Endodermal cell (in vitro differentiated cells): ENCODE data around the gene ENTR1. TPM values are rescaled to one million over a fixed set of nuclear protein-coding genes. Genes with fewer than 3 reads are reported as not detected.

ENCODE experiments used
- DNase-seq: peaks from one replicate; pipeline ENCODE4 v3.0.0-alpha.2; 2017
- H3K27ac ChIP-seq: 2 replicates; pipeline ENCODE4 v1.5.1; 2013; ENCODE audit warnings: mild to moderate bottlenecking, low read depth, low read length, moderate library complexity
- H3K27me3 ChIP-seq: 2 replicates; pipeline ENCODE4 v1.6.1; 2013; ENCODE audit warnings: mild to moderate bottlenecking, low read length, moderate library complexity; ENCODE audit not compliant: insufficient read depth, control insufficient read depth, poor library complexity, severe bottlenecking
- H3K36me3 ChIP-seq: 2 replicates; pipeline ENCODE4 v1.7.0; 2013; ENCODE audit warnings: mild to moderate bottlenecking, low read length, moderate library complexity; ENCODE audit not compliant: control insufficient read depth, insufficient read depth
- H3K4me1 ChIP-seq: one replicate; pipeline ENCODE4 v1.7.0; 2013; ENCODE audit warnings: low read length; ENCODE audit not compliant: control insufficient read depth, insufficient read depth
- H3K4me3 ChIP-seq: 2 replicates; pipeline ENCODE4 v1.5.1; 2013; ENCODE audit warnings: mild to moderate bottlenecking, low read length, moderate library complexity
- H3K9ac ChIP-seq: 2 replicates; pipeline ENCODE4 v1.6.1; 2013; ENCODE audit warnings: mild to moderate bottlenecking, low read length, moderate library complexity; ENCODE audit not compliant: poor library complexity, severe bottlenecking; ENCODE audit errors: extremely low read depth
- H3K9me3 ChIP-seq: 2 replicates; pipeline ENCODE4 v1.6.1; 2013; ENCODE audit warnings: mild to moderate bottlenecking, low read length, moderate library complexity; ENCODE audit not compliant: control insufficient read depth
- H3K27ac Mint-ChIP-seq: 2 replicates; pipeline ENCODE4 v1.8.0; 2020; ENCODE audit warnings: mixed read lengths
- H3K27me3 Mint-ChIP-seq: 2 replicates; pipeline ENCODE4 v1.8.0; 2021; ENCODE audit warnings: mild to moderate bottlenecking, mixed read lengths; ENCODE audit not compliant: insufficient read depth
- H3K36me3 Mint-ChIP-seq: 2 replicates; pipeline ENCODE4 v1.8.0; 2020; ENCODE audit warnings: low read depth, mixed read lengths
- H3K4me1 Mint-ChIP-seq: 2 replicates; pipeline ENCODE4 v1.8.0; 2020; ENCODE audit warnings: mixed read lengths
- H3K4me3 Mint-ChIP-seq: 2 replicates; pipeline ENCODE4 v1.8.0; 2020; ENCODE audit warnings: mild to moderate bottlenecking, moderate library complexity, mixed read lengths
- H3K9me3 Mint-ChIP-seq: 2 replicates; pipeline ENCODE4 v1.8.0; 2020; ENCODE audit warnings: mild to moderate bottlenecking, mixed read lengths
- CTCF ChIP-seq: fragments of 200-600 bp; sonication (generic); conservative IDR thresholded peaks from 2 replicates; pipeline ENCODE4 v1.5.0; 2021; ENCODE audit warnings: antibody characterized with exemption, mild to moderate bottlenecking
- WGBS, 2 experiments: methylation state at CpG; one replicate each; pipeline versions ENCODE4 v1.1.5 to v1.1.7; 2013; ENCODE audit warnings: missing lambda C conversion rate in 2 of 2, mixed read lengths in 1 of 2; ENCODE audit not compliant: insufficient coverage in 1 of 2, insufficient read length in 1 of 2; 5-methylcytosine and 5-hydroxymethylcytosine counted together
- total RNA-seq, 2 donors: library from RNA; stranded (reverse); fragmentation: NEBNext Ultra II Directional in 1 of 2; extraction: Animal tissue kit (Norgen Biotek cat#: 25700) in 1 of 2; gene quantifications; 2 replicates in 1 of 2; 3 replicates in 1 of 2; pipeline ENCODE4 v1.2.1, GENCODE V29; 2021

Gene ENTR1
- total RNA-seq, 2 donors from 2014 or later = 76.6 to 83.1 TPM

DNA sequence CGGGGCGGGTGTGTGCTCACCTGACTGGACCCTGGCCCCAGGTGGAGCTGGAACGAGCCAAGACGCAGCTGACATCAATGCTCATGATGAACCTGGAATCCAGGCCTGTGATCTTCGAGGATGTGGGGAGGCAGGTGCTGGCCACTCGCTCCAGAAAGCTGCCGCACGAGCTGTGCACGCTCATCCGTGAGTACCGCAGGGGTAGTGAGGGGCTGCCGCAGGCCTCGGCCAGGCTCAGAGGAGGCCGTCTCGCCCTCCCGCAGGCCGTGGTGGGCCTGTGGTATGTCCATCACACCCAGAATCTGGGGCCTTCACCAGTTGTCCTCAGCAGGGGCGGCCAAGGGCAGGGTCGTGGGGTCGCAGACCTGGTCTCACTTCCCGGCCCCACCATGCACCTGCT, 11.4 kb upstream of the ENTR1 start:
- H3K36me3 Mint-ChIP-seq = peaks cover 56% of the 10 kb centered on the region
- DNase-seq = no peak
- H3K4me1 Mint-ChIP-seq = no peaks in the 10 kb centered on the region
- H3K4me3 ChIP-seq = no peak overlapping the region
- H3K27ac Mint-ChIP-seq = no peak overlapping the region
- no peaks in the 10 kb centered on the region for H3K27me3 Mint-ChIP-seq
- peaks cover 57% of the 10 kb centered on the region for H3K36me3 ChIP-seq
- H3K9ac ChIP-seq = no peak overlapping the region
- 91 to 92% methylated on average over 20 to 21 of the region's 21 CpGs for WGBS, 2 experiments
- TF ChIP-seq CTCF = no peak
- no peaks in the 10 kb centered on the region for H3K4me1 ChIP-seq
- no peaks in the 10 kb centered on the region for H3K9me3 ChIP-seq
- H3K9me3 Mint-ChIP-seq = no peaks in the 10 kb centered on the region
- no peak overlapping the region for H3K27ac ChIP-seq
- H3K27me3 ChIP-seq = no peaks in the 10 kb centered on the region
- no peak overlapping the region for H3K4me3 Mint-ChIP-seq

- H3K27ac Mint-ChIP-seq = no peak overlapping the region
- no peaks in the 10 kb centered on the region for H3K4me1 Mint-ChIP-seq
- H3K4me3 ChIP-seq = no peak overlapping the region
- no peaks in the 10 kb centered on the region for H3K27me3 Mint-ChIP-seq
- H3K4me1 ChIP-seq = no peaks in the 10 kb centered on the region
- no peak overlapping the region for H3K9ac ChIP-seq
- no peaks in the 10 kb centered on the region for H3K27me3 ChIP-seq
- peaks cover 81% of the 10 kb centered on the region for H3K36me3 ChIP-seq
- H3K27ac ChIP-seq = no peak overlapping the region
- no peaks in the 10 kb centered on the region for H3K9me3 ChIP-seq
- peaks cover 55% of the 10 kb centered on the region for H3K36me3 Mint-ChIP-seq
- 94 to 97% methylated on average over 10 to 12 of the region's 12 CpGs for WGBS, 2 experiments
- TF ChIP-seq CTCF = no peak
- no peak for DNase-seq
- H3K4me3 Mint-ChIP-seq = no peak overlapping the region
- H3K9me3 Mint-ChIP-seq = no peaks in the 10 kb centered on the region
Observed at GRCh38 chr9:136419092-136419420, 8.6 kb upstream of the ENTR1 start.

- no peaks in the 10 kb centered on the region for H3K27me3 ChIP-seq
- TF ChIP-seq CTCF = no peak
- H3K36me3 Mint-ChIP-seq = peaks cover 54% of the 10 kb centered on the region
- H3K9me3 Mint-ChIP-seq = no peaks in the 10 kb centered on the region
- H3K4me3 Mint-ChIP-seq = no peak overlapping the region
- no peaks in the 10 kb centered on the region for H3K4me1 ChIP-seq
- 93 to 94% methylated on average over 43 to 48 of the region's 48 CpGs for WGBS, 2 experiments
- H3K27ac ChIP-seq = no peak overlapping the region
- no peak overlapping the region for H3K4me3 ChIP-seq
- no peak overlapping the region for H3K27ac Mint-ChIP-seq
- H3K27me3 Mint-ChIP-seq = no peaks in the 10 kb centered on the region
- H3K9me3 ChIP-seq = no peaks in the 10 kb centered on the region
- H3K4me1 Mint-ChIP-seq = no peaks in the 10 kb centered on the region
- H3K36me3 ChIP-seq = peaks cover 83% of the 10 kb centered on the region
- no peak for DNase-seq
- H3K9ac ChIP-seq = no peak overlapping the region
Observed at GRCh38 chr9:136418182-136419091, 8.0 kb upstream of the ENTR1 start.
